Suprapubic skin (tissue), 4 donors: ENCODE data around the gene SOX13.

Experiments used
- CTCF ChIP-seq, 2 donors: fragments of 200-600 bp in 1 of 2; fragments of 450-650 bp in 1 of 2; sonication (generic) in 1 of 2; IDR thresholded peaks; one replicate each; pipeline ENCODE4 v1.5.1; 2016 to 2019; ENCODE audit warnings: antibody characterized with exemption in 2 of 2, mild to moderate bottlenecking in 1 of 2, moderate library complexity in 1 of 2
- EP300 ChIP-seq: sonication (generic); formaldehyde crosslinking; IDR thresholded peaks from one replicate; pipeline ENCODE4 v1.6.1; 2017; ENCODE audit warnings: antibody characterized with exemption
- POLR2A ChIP-seq, 2 donors: fragments of 450-650 bp; IDR thresholded peaks; one replicate each; pipeline ENCODE4 v1.6.1; 2017; ENCODE audit warnings: antibody characterized with exemption in 2 of 2, mild to moderate bottlenecking in 2 of 2, moderate library complexity in 2 of 2
- POLR2AphosphoS5 ChIP-seq, 3 donors: sonication (generic); formaldehyde crosslinking; IDR thresholded peaks; one replicate each; pipeline ENCODE4 v1.6.1; 2017; ENCODE audit warnings: antibody characterized with exemption in 3 of 3

DNA sequence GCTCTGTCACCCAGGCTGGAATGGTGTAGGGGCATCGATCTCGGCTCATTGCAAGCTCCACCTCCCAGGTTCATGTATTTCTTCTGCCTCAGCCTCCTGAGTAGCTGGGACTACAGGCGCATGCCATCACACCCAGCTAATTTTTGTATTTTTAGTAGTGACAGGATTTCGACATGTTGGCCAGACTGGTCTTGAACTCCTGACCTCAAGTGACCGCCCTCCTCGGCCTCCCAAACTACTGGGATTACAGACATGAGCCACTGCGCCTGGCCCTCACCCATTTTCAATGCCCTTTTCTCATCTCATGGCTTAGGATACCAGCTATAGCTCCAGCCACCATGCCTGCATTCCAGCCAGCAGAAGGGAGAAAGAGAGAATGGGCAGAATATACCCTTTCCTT is 12.9 kb upstream of the SOX13 start:
- TF ChIP-seq POLR2A (IDR thresholded peaks at IDR 0.05) (no peak), CTCF (IDR thresholded peaks at IDR 0.05) (no peak), EP300 (no peak), POLR2AphosphoS5 (IDR thresholded peaks at IDR 0.05) (no peak)
